Body of pancreas (tissue), 4 donors: ENCODE measurements around the gene SKAP1.

Experiments used
- CTCF ChIP-seq, 7 experiments: fragments of 450-650 bp in 4 of 7; fragments of 200-600 bp in 3 of 7; sonication (generic) in 3 of 7; IDR thresholded peaks; one replicate each; pipeline ENCODE4 v1.5.1; 2016 to 2019; ENCODE audit warnings: antibody characterized with exemption in 7 of 7
- POLR2A ChIP-seq, 3 donors: fragments of 450-650 bp; IDR thresholded peaks; one replicate each; pipeline ENCODE4 v1.6.1; 2016; ENCODE audit warnings: antibody characterized with exemption in 3 of 3, mild to moderate bottlenecking in 2 of 3

GRCh38 chr17:48310748-48311213, 119.2 kb downstream of the SKAP1 start:
- no peak for TF ChIP-seq CTCF (IDR thresholded peaks at IDR 0.05)
- no peak for TF ChIP-seq POLR2A (IDR thresholded peaks at IDR 0.05)
